Measurements from ENCODE around the gene SOX13. TPM values are rescaled to one million over a fixed set of nuclear protein-coding genes. Genes with fewer than 3 reads are reported as not detected.

SOX13 gene
- total RNA-seq, 4 donors from 2014 or later: 51.8 to 108 (median 105) TPM

DNA sequence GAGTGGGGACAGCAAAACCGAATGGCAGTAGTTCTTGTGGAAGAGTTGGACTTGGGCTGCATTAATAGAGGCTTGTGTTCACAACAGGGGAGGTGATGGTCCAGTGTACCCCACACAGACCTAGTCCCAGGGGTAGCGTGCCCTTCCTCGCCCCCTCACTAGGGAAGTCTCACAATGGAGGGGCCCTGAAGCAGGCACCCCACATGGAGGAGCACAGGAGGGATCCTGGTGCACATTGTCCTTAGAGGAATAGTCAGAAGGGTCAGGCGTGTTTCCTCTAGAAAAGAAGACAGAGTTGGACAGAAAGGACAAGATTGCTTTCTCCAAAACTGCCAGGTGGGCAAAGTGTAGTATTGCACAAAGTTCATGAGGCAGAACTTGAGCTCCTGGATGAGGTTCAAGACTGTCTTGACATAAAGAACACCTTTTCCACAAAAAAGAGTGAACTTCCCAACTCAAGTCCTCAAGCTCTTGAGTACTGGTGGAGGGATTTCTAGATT lies 55.6 kb downstream of the SOX13 start:
- Histone ChIP-seq H3K4me3 (no peak overlapping the region), H3K4me1 (peaks cover 0 to 66% (median 17%) of the 10 kb centered on the region in 4 donors), H3K27ac (peak overlapping the region in 3 of 4 donors; percentile 48 to 88 (median 73))

DNA sequence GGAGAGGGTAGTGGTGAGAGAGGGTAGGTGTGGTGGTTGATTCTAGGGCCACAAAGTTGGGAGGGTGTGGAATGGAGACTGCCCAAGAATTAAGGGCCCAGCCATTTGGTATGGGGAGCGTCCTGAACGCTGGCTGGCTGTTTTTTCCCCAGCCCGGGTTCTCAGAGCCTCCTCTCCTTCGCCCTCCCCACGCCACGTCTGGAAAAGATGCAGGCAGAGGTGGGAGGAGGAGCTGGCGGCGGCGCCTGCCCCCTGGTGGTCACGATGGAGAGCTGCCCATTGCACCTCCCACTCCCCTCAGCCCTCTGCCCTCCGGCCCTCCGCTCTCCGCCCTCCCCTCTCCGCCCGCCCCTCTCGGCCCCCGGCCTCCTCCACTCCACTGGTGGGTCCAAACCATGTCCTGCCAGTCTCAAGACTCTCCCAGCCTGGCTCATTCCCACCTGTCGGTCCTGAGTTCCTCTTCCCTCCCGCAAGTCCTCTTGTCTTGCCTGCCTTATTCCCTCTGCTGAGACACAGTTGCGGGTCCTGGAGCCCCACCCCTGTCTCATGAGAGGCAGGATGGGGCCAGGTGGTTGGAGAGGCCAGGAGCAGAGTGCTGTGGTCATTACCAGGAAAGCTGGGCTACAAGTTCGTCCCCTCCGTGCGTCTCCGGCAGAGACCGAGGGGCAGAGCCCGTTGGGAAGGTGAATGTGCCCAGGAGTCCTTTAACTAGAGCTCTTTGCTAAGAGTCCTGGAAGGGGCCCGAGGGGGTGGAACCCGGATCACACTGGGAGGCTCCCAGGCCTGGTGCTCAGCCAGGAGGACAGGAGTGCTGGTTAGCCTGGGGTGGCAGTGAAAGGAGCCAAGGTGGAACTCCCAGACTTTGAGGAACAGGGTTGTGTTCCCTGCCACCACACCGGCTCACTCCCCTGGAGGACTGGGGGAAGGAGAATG lies 56.3 kb downstream of the SOX13 start:
- Histone ChIP-seq H3K27ac (peak overlapping the region in 3 of 4 donors; percentile 62 to 88 (median 73)), H3K4me3 (peak overlapping the region in 1 of 4 donors; percentile 21), H3K36me3 (peaks cover 0 to 64% (median 0%) of the 10 kb centered on the region in 3 donors), H3K9me3 (no peaks in the 10 kb centered on the region), H3K4me1 (peaks cover 0 to 66% (median 17%) of the 10 kb centered on the region in 4 donors), H3K27me3 (no peaks in the 10 kb centered on the region)
- DNase-seq (ENCODE audit: low spot score in 2 of 2): peak in 1 of 2 donors; percentile 41
- WGBS, 2 donors: 27 to 31% methylated on average over 22 to 28 of the region's 29 CpGs
- TF ChIP-seq POLR2A (IDR thresholded peaks at IDR 0.05) (no peak), EP300 (IDR thresholded peaks at IDR 0.05) (peak in 1 of 2 donors; percentile 28)
- TF ChIP-seq, protein P1, sequence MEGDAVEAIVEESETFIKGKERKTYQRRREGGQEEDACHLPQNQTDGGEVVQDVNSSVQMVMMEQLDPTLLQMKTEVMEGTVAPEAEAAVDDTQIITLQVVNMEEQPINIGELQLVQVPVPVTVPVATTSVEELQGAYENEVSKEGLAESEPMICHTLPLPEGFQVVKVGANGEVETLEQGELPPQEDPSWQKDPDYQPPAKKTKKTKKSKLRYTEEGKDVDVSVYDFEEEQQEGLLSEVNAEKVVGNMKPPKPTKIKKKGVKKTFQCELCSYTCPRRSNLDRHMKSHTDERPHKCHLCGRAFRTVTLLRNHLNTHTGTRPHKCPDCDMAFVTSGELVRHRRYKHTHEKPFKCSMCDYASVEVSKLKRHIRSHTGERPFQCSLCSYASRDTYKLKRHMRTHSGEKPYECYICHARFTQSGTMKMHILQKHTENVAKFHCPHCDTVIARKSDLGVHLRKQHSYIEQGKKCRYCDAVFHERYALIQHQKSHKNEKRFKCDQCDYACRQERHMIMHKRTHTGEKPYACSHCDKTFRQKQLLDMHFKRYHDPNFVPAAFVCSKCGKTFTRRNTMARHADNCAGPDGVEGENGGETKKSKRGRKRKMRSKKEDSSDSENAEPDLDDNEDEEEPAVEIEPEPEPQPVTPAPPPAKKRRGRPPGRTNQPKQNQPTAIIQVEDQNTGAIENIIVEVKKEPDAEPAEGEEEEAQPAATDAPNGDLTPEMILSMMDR (IDR thresholded peaks at IDR 0.05): peak; percentile 88 to 97 (median 95)

More for the DNA sequence above, 55.6 kb downstream of the SOX13 start:
- DNase-seq (ENCODE audit: low spot score in 2 of 2): no peak
- 64 to 84% methylated on average over 4 of the region's 4 CpGs for WGBS, 2 donors
- H3K36me3 ChIP-seq: peaks cover 0 to 65% (median 0%) of the 10 kb centered on the region in 3 donors
- H3K9me3 ChIP-seq: no peaks in the 10 kb centered on the region
- H3K27me3 ChIP-seq: no peaks in the 10 kb centered on the region
- no peak for TF ChIP-seq EP300 (IDR thresholded peaks at IDR 0.05)

- peaks cover 0 to 66% (median 17%) of the 10 kb centered on the region in 4 donors for H3K4me1 ChIP-seq
- H3K4me3 ChIP-seq: no peak overlapping the region
- DNase-seq (ENCODE audit: low spot score in 2 of 2): no peak
- H3K36me3 ChIP-seq: peaks cover 0 to 64% (median 0%) of the 10 kb centered on the region in 3 donors
- H3K9me3 ChIP-seq: no peaks in the 10 kb centered on the region
- TF ChIP-seq, protein P1 (IDR thresholded peaks at IDR 0.05): no peak
- peak overlapping the region in 2 of 4 donors; percentile 73 to 88 for H3K27ac ChIP-seq
- H3K27me3 ChIP-seq: no peaks in the 10 kb centered on the region
- 81 to 91% methylated on average over 3 to 4 of the region's 4 CpGs for WGBS, 2 donors
Measured at GRCh38 chr1:204130178-204130577, 57.3 kb downstream of the SOX13 start.

DNA sequence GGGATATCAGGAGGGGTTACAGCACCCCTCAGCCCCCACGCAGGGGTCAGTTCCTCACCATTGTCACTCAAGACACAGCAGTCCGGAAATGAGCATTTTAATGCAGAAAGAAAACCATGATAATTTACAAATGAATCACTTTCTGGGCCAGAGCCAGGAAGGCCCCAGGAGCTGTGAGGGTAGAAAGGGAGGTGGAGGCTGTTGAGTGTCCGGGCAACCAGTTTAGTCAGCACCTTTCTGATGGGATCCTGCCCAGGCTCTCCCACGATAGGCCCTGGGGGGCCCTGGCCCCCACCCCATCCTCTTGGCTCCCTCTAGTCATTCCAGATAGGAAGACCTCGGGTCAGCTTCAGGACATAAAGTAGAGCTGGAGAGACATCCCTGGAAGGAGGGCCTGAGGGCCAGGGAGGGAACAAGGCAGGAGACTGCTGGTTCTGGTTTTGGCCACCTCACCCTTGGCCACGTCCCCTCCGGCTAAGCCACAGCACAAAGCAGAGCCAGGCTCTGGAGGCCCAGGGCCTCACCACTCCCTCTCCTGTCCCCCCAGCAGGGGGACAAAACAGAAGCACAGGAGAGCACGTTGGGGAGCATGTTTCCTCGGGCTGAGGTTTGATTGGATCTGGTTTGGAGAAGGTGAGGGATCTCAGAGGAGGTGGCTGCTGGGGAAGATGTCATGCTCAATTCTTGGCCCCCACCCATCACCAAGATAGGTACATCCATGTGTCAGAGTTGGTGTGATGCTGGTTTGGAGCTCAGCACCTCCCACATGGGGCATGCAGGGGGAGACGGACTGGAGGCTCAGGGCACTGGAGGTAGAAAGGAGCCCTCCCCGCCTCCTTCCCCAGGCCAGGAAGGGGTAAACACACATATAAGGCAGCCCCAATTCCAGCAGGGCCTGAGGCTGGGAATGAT lies 58.3 kb downstream of the SOX13 start:
- DNase-seq (ENCODE audit: low spot score in 2 of 2): peak in 1 of 2 donors; percentile 44
- Histone ChIP-seq H3K27me3 (no peaks in the 10 kb centered on the region), H3K27ac (peak overlapping the region in 2 of 4 donors; percentile 73 to 88)

More for the DNA sequence above, 58.3 kb downstream of the SOX13 start:
- WGBS, 2 donors: 49 to 54% methylated on average over 8 to 10 of the region's 11 CpGs
- peaks cover 0 to 64% (median 0%) of the 10 kb centered on the region in 3 donors for H3K36me3 ChIP-seq
- peaks cover 0 to 55% (median 17%) of the 10 kb centered on the region in 4 donors for H3K4me1 ChIP-seq
- H3K9me3 ChIP-seq: no peaks in the 10 kb centered on the region
- TF ChIP-seq, protein P1 (IDR thresholded peaks at IDR 0.05): no peak
- TF ChIP-seq POLR2A (IDR thresholded peaks at IDR 0.05) (no peak), EP300 (IDR thresholded peaks at IDR 0.05) (no peak)
- H3K4me3 ChIP-seq: no peak overlapping the region

All from tibial nerve (tissue), 4 donors.